HepG2 (cell line): Measurements from ENCODE around the gene NPC2. TPM values are rescaled to one million over a fixed set of nuclear protein-coding genes. Genes with fewer than 3 reads are reported as not detected.

Source experiments
- MIER3 ChIP-seq: IDR thresholded peaks from 2 replicates; pipeline ENCODE4 v1.6.1; 2016; ENCODE audit warnings: missing compliant biosample characterization, borderline replicate concordance
- NFE2L2 ChIP-seq: fragments of 150-350 bp; IDR thresholded peaks from 2 replicates; pipeline ENCODE4 v1.6.1; 2014; ENCODE audit warnings: low read length
- SAP130 ChIP-seq: IDR thresholded peaks from 2 replicates; pipeline ENCODE4 v1.6.1; 2016; ENCODE audit warnings: low read depth
- SETDB1 ChIP-seq: sonication (generic); formaldehyde crosslinking; IDR thresholded peaks from 2 replicates; pipeline ENCODE4 v1.5.1; 2020; ENCODE audit warnings: missing genetic modification reagents, mild to moderate bottlenecking, borderline replicate concordance
- SP2 ChIP-seq: sonication (generic); formaldehyde crosslinking; IDR thresholded peaks from 2 replicates; pipeline ENCODE4 v1.5.1; 2020; ENCODE audit warnings: mild to moderate bottlenecking, missing genetic modification reagents
- ZC3H4 ChIP-seq: sonication (generic); formaldehyde crosslinking; IDR thresholded peaks from 2 replicates; pipeline ENCODE4 v1.4.0; 2020; ENCODE audit warnings: missing genetic modification reagents, borderline replicate concordance
- ZNF280B ChIP-seq: sonication (generic); formaldehyde crosslinking; IDR thresholded peaks from 2 replicates; pipeline ENCODE4 v1.5.0; 2020; ENCODE audit warnings: missing genetic modification reagents, mild to moderate bottlenecking, borderline replicate concordance
- ZNF282 ChIP-seq: fragments of 450-650 bp; IDR thresholded peaks from 2 replicates; pipeline ENCODE4 v1.6.1; 2018; ENCODE audit not compliant: partially characterized antibody
- ZNF430 ChIP-seq: sonication (generic); formaldehyde crosslinking; IDR thresholded peaks from 2 replicates; pipeline ENCODE4 v1.9.0; 2021; ENCODE audit warnings: mild to moderate bottlenecking, missing genetic modification reagents
- polyA plus RNA-seq, 8 experiments: library from polyadenylated mRNA; depleted of rRNA in 3 of 8; stranded (reverse) in 7 of 8; unstranded in 1 of 8; fragments of >200 nt; fragmentation: Illumina TruSeq in 4 of 8; extraction: Trizol in 4 of 8; gene quantifications; 2 replicates each; pipeline versions ENCODE4 v1.2.1 to v1.2.3, GENCODE V29; 2011 to 2016; ENCODE audit warnings: low read depth in 4 of 8, missing spikeins in 1 of 8, mixed read lengths in 1 of 8; ENCODE audit not compliant: insufficient read depth in 1 of 8
- total RNA-seq, 5 experiments: library from RNA; depleted of rRNA; stranded (reverse); fragments of >200 nt; fragmentation: Illumina TruSeq; extraction: Trizol; gene quantifications; 2 replicates each; pipeline ENCODE4 v1.2.3, GENCODE V29; 2016; ENCODE audit warnings: low read depth in 1 of 5
- TF ChIP-seq, protein P1 (sequence below): sonication (generic); formaldehyde crosslinking; IDR thresholded peaks from 2 replicates; pipeline ENCODE4 v1.5.1; 2020; ENCODE audit warnings: missing genetic modification reagents, mild to moderate bottlenecking, borderline replicate concordance
- TF ChIP-seq, protein P2 (sequence below): IDR thresholded peaks from 2 replicates; pipeline ENCODE4 v1.6.1; 2016; ENCODE audit warnings: low read depth
- TF ChIP-seq, protein P3 (sequence below): sonication (generic); formaldehyde crosslinking; IDR thresholded peaks from 2 replicates; pipeline ENCODE4 v1.9.0; 2021; ENCODE audit warnings: missing genetic modification reagents, borderline replicate concordance
- TF ChIP-seq, protein P4 (sequence below): sonication (generic); formaldehyde crosslinking; IDR thresholded peaks from 2 replicates; pipeline ENCODE4 v1.9.0; 2021; ENCODE audit warnings: mild to moderate bottlenecking, missing genetic modification reagents

Gene NPC2
- total and polyA plus RNA-seq, 2 of the 13 experiments (the other 11 are each of a cell fraction or from before 2014, with no cell fraction given): 132 to 164 TPM

DNA sequence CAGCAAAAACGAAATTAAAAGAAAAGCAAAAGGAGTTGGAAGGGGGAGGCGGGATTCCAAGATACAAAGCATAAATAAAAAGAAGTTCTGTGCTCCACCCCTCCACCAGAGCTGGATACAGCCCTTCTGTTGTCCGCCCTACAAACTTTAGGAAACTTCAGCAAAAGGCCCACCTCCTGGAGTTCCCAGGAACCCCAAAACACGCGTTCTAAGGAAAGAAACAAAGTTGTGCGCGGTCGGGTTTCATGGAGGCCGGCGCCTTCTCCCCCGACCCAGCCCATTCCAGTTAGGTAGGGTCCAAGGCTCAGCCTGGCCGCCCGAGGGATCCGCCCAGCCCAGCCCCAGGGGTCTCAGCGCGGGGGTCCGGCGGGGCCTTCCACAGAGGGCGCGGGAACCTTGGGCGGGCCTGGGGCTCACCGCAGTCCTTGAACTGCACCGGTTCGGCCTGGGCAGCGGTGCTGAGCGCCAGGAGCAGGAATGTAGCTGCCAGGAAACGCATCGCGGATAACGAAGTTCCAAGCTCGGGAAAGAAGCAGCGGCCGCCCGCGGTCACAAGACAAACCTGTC, at the start of gene NPC2 (continued):
- TF ChIP-seq MIER3 (CRISPR knock-in tag) (no peak), SETDB1 (CRISPR knock-in tag) (no peak), ZNF282 (no peak), ZNF280B (CRISPR knock-in tag) (no peak), SAP130 (CRISPR knock-in tag) (peak; percentile 76), NFE2L2 (no peak), ZNF430 (CRISPR knock-in tag) (no peak), ZC3H4 (CRISPR knock-in tag) (no peak), SP2 (CRISPR knock-in tag) (no peak)
- TF ChIP-seq, protein P1, sequence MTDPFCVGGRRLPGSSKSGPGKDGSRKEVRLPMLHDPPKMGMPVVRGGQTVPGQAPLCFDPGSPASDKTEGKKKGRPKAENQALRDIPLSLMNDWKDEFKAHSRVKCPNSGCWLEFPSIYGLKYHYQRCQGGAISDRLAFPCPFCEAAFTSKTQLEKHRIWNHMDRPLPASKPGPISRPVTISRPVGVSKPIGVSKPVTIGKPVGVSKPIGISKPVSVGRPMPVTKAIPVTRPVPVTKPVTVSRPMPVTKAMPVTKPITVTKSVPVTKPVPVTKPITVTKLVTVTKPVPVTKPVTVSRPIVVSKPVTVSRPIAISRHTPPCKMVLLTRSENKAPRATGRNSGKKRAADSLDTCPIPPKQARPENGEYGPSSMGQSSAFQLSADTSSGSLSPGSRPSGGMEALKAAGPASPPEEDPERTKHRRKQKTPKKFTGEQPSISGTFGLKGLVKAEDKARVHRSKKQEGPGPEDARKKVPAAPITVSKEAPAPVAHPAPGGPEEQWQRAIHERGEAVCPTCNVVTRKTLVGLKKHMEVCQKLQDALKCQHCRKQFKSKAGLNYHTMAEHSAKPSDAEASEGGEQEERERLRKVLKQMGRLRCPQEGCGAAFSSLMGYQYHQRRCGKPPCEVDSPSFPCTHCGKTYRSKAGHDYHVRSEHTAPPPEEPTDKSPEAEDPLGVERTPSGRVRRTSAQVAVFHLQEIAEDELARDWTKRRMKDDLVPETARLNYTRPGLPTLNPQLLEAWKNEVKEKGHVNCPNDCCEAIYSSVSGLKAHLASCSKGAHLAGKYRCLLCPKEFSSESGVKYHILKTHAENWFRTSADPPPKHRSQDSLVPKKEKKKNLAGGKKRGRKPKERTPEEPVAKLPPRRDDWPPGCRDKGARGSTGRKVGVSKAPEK (CRISPR knock-in tag): 0 out of 2 replicates have a peak, but pooled peaks have one; percentile 46
- TF ChIP-seq, protein P2, sequence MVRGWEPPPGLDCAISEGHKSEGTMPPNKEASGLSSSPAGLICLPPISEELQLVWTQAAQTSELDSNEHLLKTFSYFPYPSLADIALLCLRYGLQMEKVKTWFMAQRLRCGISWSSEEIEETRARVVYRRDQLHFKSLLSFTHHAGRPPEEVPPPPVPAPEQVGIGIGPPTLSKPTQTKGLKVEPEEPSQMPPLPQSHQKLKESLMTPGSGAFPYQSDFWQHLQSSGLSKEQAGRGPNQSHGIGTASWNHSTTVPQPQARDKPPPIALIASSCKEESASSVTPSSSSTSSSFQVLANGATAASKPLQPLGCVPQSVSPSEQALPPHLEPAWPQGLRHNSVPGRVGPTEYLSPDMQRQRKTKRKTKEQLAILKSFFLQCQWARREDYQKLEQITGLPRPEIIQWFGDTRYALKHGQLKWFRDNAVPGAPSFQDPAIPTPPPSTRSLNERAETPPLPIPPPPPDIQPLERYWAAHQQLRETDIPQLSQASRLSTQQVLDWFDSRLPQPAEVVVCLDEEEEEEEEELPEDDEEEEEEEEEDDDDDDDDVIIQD: no peak
- TF ChIP-seq, protein P3, sequence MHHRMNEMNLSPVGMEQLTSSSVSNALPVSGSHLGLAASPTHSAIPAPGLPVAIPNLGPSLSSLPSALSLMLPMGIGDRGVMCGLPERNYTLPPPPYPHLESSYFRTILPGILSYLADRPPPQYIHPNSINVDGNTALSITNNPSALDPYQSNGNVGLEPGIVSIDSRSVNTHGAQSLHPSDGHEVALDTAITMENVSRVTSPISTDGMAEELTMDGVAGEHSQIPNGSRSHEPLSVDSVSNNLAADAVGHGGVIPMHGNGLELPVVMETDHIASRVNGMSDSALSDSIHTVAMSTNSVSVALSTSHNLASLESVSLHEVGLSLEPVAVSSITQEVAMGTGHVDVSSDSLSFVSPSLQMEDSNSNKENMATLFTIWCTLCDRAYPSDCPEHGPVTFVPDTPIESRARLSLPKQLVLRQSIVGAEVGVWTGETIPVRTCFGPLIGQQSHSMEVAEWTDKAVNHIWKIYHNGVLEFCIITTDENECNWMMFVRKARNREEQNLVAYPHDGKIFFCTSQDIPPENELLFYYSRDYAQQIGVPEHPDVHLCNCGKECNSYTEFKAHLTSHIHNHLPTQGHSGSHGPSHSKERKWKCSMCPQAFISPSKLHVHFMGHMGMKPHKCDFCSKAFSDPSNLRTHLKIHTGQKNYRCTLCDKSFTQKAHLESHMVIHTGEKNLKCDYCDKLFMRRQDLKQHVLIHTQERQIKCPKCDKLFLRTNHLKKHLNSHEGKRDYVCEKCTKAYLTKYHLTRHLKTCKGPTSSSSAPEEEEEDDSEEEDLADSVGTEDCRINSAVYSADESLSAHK (CRISPR knock-in tag): 0 out of 2 replicates have a peak, but pooled peaks have one; percentile 51
- TF ChIP-seq, protein P4, sequence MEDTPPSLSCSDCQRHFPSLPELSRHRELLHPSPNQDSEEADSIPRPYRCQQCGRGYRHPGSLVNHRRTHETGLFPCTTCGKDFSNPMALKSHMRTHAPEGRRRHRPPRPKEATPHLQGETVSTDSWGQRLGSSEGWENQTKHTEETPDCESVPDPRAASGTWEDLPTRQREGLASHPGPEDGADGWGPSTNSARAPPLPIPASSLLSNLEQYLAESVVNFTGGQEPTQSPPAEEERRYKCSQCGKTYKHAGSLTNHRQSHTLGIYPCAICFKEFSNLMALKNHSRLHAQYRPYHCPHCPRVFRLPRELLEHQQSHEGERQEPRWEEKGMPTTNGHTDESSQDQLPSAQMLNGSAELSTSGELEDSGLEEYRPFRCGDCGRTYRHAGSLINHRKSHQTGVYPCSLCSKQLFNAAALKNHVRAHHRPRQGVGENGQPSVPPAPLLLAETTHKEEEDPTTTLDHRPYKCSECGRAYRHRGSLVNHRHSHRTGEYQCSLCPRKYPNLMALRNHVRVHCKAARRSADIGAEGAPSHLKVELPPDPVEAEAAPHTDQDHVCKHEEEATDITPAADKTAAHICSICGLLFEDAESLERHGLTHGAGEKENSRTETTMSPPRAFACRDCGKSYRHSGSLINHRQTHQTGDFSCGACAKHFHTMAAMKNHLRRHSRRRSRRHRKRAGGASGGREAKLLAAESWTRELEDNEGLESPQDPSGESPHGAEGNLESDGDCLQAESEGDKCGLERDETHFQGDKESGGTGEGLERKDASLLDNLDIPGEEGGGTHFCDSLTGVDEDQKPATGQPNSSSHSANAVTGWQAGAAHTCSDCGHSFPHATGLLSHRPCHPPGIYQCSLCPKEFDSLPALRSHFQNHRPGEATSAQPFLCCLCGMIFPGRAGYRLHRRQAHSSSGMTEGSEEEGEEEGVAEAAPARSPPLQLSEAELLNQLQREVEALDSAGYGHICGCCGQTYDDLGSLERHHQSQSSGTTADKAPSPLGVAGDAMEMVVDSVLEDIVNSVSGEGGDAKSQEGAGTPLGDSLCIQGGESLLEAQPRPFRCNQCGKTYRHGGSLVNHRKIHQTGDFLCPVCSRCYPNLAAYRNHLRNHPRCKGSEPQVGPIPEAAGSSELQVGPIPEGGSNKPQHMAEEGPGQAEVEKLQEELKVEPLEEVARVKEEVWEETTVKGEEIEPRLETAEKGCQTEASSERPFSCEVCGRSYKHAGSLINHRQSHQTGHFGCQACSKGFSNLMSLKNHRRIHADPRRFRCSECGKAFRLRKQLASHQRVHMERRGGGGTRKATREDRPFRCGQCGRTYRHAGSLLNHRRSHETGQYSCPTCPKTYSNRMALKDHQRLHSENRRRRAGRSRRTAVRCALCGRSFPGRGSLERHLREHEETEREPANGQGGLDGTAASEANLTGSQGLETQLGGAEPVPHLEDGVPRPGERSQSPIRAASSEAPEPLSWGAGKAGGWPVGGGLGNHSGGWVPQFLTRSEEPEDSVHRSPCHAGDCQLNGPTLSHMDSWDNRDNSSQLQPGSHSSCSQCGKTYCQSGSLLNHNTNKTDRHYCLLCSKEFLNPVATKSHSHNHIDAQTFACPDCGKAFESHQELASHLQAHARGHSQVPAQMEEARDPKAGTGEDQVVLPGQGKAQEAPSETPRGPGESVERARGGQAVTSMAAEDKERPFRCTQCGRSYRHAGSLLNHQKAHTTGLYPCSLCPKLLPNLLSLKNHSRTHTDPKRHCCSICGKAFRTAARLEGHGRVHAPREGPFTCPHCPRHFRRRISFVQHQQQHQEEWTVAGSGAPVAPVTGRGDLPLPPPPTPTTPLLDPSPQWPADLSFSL (CRISPR knock-in tag): no peak
